Measurements from ENCODE around the gene SUPT6H. TPM values are rescaled to one million over a fixed set of nuclear protein-coding genes. Genes with fewer than 3 reads are reported as not detected.

Gene SUPT6H
- total and polyA plus RNA-seq, 9 of the 15 experiments (the other 6 are each of a cell fraction or from before 2014, with no cell fraction given) = 1.7 to 77.7 (median 49.2) TPM

DNA sequence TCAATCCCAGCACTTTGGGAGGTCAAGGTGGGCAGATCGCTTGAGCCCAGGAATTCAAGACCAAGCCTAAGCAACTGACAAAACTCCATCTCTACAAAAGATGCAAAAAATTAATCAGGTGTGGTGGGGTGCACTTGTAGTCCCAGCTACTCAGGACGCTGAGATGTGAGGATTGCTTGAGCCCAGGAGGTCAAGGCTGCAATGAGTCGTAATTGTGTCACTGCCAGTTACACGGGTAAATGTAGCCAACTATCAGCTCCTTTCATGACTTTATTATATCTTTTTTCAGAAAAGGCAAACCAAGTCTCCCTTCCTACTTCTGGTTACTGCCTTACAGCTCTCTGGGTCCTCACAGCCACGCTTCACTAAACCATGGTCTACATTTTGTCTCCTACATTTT, 4.2 kb upstream of the SUPT6H start:
- BruUV-seq (replicated peaks) = no TSS peak
- H3K36me3 ChIP-seq (ENCODE audit: control insufficient read depth, insufficient read depth, low read length) = peaks cover 52% of the 10 kb centered on the region; the same call in 2 of the 3 replicates
- ATAC-seq (no peak), DNase-seq (ENCODE audit: extremely low read depth in 1 of 4, low spot score in 3 of 4) (no peak), FAIRE-seq (no peak)
- no peak overlapping the region for H3K9ac ChIP-seq (ENCODE audit: insufficient read depth in 1 of 2, low read depth in 2 of 2, low read length in 2 of 2)
- intact Hi-C loops (cut with micrococcal nuclease) = no loop called here
- WGBS (ENCODE audit: insufficient coverage, low coverage, missing lambda C conversion rate) = 75% methylated on average over 5 of the region's 5 CpGs
- H4K20me1 ChIP-seq (replicated peaks; ENCODE audit: control insufficient read depth, insufficient read depth, low read length) = peaks cover 5% of the 10 kb centered on the region; the same call in 1 of the 2 replicates
- H3K9me1 ChIP-seq (ENCODE audit: control insufficient read depth, insufficient read depth, low read length) = no peaks in the 10 kb centered on the region
- ChIA-PET POLR2A (interaction anchor here (0.8 to 1.6 kb wide), 4 partner anchors 8 to 32 kb away, joined by 3 to 6 read pairs (median 4); no protein-coding TSS in a partner anchor), CTCF (ENCODE audit: low intra/inter-chr PET ratio) (no interaction called here)
- H3K27me3 ChIP-seq (ENCODE audit: control insufficient read depth in 2 of 2, insufficient read depth in 2 of 2, low read length in 2 of 2) = no peaks in the 10 kb centered on the region
- in situ Hi-C loops (cut with MboI) = no loop called here
- H2AFZ ChIP-seq (ENCODE audit: low read depth, low read length) = no peak overlapping the region
- H3K4me2 ChIP-seq (ENCODE audit: insufficient read depth, low read length) = no peak overlapping the region
- H3K4me3 ChIP-seq = no peak overlapping the region
- H3K4me1 ChIP-seq (replicated peaks in 1 of 2; ENCODE audit: control insufficient read depth in 2 of 2, insufficient read depth in 2 of 2, low read length in 2 of 2) = peaks cover 2 to 5% of the 10 kb centered on the region in 2 experiments; a peak in 3 of 5 replicates
- no peaks in the 10 kb centered on the region for H3K9me3 ChIP-seq (replicated peaks; ENCODE audit: control insufficient read depth, insufficient read depth, low read depth, low read length)
- H3K27ac ChIP-seq (ENCODE audit: extremely low read depth, low read depth, low read length) = no peak overlapping the region
- H3K79me2 ChIP-seq (ENCODE audit: control insufficient read depth, insufficient read depth, low read length) = peaks cover 46% of the 10 kb centered on the region
- no peak for TF ChIP-seq ZKSCAN3 (CRISPR knock-in tag; IDR thresholded peaks at IDR 0.05)
- TF ChIP-seq NEUROD1 (IDR thresholded peaks at IDR 0.05; ENCODE audit: borderline replicate concordance, low read depth, low read length, partially characterized antibody) = no peak
- TF ChIP-seq L3MBTL2 (IDR thresholded peaks at IDR 0.05) = no peak
- TF ChIP-seq GATAD2A (IDR thresholded peaks at IDR 0.05) = no peak
- TF ChIP-seq, protein P1, sequence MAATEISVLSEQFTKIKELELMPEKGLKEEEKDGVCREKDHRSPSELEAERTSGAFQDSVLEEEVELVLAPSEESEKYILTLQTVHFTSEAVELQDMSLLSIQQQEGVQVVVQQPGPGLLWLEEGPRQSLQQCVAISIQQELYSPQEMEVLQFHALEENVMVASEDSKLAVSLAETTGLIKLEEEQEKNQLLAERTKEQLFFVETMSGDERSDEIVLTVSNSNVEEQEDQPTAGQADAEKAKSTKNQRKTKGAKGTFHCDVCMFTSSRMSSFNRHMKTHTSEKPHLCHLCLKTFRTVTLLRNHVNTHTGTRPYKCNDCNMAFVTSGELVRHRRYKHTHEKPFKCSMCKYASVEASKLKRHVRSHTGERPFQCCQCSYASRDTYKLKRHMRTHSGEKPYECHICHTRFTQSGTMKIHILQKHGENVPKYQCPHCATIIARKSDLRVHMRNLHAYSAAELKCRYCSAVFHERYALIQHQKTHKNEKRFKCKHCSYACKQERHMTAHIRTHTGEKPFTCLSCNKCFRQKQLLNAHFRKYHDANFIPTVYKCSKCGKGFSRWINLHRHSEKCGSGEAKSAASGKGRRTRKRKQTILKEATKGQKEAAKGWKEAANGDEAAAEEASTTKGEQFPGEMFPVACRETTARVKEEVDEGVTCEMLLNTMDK (IDR thresholded peaks at IDR 0.05; ENCODE audit: borderline replicate concordance, insufficient read depth, low read depth, low read length, poor library complexity, severe bottlenecking) = no peak
- TF ChIP-seq BCOR (IDR thresholded peaks at IDR 0.05) = no peak
- TF ChIP-seq, protein P2, sequence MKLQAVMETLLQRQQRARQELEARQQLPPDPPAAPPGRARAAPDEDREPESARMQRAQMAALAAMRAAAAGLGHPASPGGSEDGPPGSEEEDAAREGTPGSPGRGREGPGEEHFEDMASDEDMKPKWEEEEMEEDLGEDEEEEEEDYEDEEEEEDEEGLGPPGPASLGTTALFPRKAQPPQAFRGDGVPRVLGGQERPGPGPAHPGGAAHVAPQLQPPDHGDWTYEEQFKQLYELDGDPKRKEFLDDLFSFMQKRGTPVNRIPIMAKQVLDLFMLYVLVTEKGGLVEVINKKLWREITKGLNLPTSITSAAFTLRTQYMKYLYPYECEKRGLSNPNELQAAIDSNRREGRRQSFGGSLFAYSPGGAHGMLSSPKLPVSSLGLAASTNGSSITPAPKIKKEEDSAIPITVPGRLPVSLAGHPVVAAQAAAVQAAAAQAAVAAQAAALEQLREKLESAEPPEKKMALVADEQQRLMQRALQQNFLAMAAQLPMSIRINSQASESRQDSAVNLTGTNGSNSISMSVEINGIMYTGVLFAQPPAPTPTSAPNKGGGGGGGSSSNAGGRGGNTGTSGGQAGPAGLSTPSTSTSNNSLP (IDR thresholded peaks at IDR 0.05; ENCODE audit: borderline replicate concordance, low read depth, low read length) = no peak
- TF ChIP-seq, protein P3, sequence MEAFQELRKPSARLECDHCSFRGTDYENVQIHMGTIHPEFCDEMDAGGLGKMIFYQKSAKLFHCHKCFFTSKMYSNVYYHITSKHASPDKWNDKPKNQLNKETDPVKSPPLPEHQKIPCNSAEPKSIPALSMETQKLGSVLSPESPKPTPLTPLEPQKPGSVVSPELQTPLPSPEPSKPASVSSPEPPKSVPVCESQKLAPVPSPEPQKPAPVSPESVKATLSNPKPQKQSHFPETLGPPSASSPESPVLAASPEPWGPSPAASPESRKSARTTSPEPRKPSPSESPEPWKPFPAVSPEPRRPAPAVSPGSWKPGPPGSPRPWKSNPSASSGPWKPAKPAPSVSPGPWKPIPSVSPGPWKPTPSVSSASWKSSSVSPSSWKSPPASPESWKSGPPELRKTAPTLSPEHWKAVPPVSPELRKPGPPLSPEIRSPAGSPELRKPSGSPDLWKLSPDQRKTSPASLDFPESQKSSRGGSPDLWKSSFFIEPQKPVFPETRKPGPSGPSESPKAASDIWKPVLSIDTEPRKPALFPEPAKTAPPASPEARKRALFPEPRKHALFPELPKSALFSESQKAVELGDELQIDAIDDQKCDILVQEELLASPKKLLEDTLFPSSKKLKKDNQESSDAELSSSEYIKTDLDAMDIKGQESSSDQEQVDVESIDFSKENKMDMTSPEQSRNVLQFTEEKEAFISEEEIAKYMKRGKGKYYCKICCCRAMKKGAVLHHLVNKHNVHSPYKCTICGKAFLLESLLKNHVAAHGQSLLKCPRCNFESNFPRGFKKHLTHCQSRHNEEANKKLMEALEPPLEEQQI (IDR thresholded peaks at IDR 0.05) = no peak
- TF ChIP-seq, protein P4, sequence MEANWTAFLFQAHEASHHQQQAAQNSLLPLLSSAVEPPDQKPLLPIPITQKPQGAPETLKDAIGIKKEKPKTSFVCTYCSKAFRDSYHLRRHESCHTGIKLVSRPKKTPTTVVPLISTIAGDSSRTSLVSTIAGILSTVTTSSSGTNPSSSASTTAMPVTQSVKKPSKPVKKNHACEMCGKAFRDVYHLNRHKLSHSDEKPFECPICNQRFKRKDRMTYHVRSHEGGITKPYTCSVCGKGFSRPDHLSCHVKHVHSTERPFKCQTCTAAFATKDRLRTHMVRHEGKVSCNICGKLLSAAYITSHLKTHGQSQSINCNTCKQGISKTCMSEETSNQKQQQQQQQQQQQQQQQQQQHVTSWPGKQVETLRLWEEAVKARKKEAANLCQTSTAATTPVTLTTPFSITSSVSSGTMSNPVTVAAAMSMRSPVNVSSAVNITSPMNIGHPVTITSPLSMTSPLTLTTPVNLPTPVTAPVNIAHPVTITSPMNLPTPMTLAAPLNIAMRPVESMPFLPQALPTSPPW (CRISPR knock-in tag; IDR thresholded peaks at IDR 0.05) = no peak
- no peak for TF ChIP-seq ZNF644 (tag; IDR thresholded peaks at IDR 0.05; ENCODE audit: low read depth)
- TF ChIP-seq NUFIP1 (IDR thresholded peaks at IDR 0.05; ENCODE audit: partially characterized antibody) = no peak
- TF ChIP-seq, protein P5, sequence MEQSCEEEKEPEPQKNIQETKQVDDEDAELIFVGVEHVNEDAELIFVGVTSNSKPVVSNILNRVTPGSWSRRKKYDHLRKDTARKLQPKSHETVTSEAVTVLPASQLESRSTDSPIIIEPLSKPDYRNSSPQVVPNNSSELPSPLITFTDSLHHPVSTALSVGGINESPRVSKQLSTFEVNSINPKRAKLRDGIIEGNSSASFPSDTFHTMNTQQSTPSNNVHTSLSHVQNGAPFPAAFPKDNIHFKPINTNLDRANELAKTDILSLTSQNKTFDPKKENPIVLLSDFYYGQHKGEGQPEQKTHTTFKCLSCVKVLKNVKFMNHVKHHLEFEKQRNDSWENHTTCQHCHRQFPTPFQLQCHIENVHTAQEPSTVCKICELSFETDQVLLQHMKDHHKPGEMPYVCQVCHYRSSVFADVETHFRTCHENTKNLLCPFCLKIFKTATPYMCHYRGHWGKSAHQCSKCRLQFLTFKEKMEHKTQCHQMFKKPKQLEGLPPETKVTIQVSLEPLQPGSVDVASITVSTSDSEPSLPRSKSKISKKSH (CRISPR knock-in tag; IDR thresholded peaks at IDR 0.05) = no peak
- TF ChIP-seq KLF6 (CRISPR knock-in tag; IDR thresholded peaks at IDR 0.05; ENCODE audit: borderline replicate concordance) = no peak
- TF ChIP-seq RFX5 (IDR thresholded peaks at IDR 0.05; ENCODE audit: low read depth, low read length) = no peak

Data from K562 (cell line).